Muscle of leg (tissue), 11 donors: ENCODE results near the gene HSDL2. TPM values are rescaled to one million over a fixed set of nuclear protein-coding genes. Genes with fewer than 3 reads are reported as not detected.
A peak's percentile ranks its signal among the peaks of the same experiment; 100 is the strongest.

ENCODE experiments used
- DNase-seq: peaks from one replicate; pipeline ENCODE4 v3.0.0; 2013
- H3K27ac ChIP-seq: one replicate; pipeline ENCODE4 v1.5.1; 2013; ENCODE audit warnings: mild to moderate bottlenecking, low read length, control low read depth
- H3K27me3 ChIP-seq: one replicate; pipeline ENCODE4 v1.6.1; 2013; ENCODE audit warnings: low read length; ENCODE audit not compliant: control insufficient read depth, insufficient read depth
- H3K36me3 ChIP-seq: one replicate; pipeline ENCODE4 v1.6.1; 2013; ENCODE audit warnings: low read length; ENCODE audit not compliant: control insufficient read depth, insufficient read depth
- H3K4me1 ChIP-seq: one replicate; pipeline ENCODE4 v1.6.1; 2013; ENCODE audit warnings: low read length; ENCODE audit not compliant: control insufficient read depth, insufficient read depth
- H3K4me3 ChIP-seq: one replicate; pipeline ENCODE4 v1.5.1; 2013; ENCODE audit warnings: low read length, control low read depth
- H3K9me3 ChIP-seq: replicated peaks from 2 replicates; pipeline ENCODE4 v1.6.1; 2013; ENCODE audit warnings: low read depth, low read length; ENCODE audit not compliant: control insufficient read depth
- WGBS: methylation state at CpG from one replicate; pipeline ENCODE4 v1.1.5; 2013; ENCODE audit warnings: missing lambda C conversion rate; ENCODE audit not compliant: insufficient coverage; 5-methylcytosine and 5-hydroxymethylcytosine counted together
- polyA plus RNA-seq, 8 donors: library from polyadenylated mRNA; unstranded; fragments of 120-200 nt; gene quantifications; one replicate each; pipeline versions ENCODE4 v1.2.1 to v1.2.3, GENCODE V29; 2013; ENCODE audit warnings: inconsistent platforms in 1 of 8, low replicate concordance in 1 of 8; ENCODE audit not compliant: insufficient read length in 8 of 8, insufficient read depth in 1 of 8
- total RNA-seq: library from RNA; stranded (reverse); fragments of 120-200 nt; gene quantifications from one replicate; pipeline ENCODE4 v1.2.4, GENCODE V29; 2013

The HSDL2 gene
- total and polyA plus RNA-seq, 9 donors = 53.3 to 78.1 (median 66.7) TPM

DNA sequence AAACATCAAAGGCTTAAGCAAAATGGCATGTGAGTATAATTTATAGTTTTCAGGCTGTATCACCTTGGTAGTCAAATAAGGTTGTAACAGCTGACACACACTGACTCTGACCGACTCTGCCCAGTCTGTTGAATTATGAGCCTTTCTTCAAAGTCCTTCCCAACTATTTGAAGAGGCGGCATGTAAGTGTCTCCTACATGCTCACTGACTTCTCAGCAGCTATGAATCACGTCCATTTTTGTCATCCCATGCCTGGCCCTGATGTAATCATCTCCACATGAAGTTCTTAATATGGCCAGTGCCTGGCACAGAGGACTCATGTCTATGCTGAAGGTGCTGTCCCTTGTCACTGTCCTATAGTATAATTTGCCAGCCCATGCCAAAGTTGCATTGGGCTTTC lies 41.3 kb upstream of the HSDL2 start:
- no peaks in the 10 kb centered on the region for H3K27me3 ChIP-seq
- no peaks in the 10 kb centered on the region for H3K9me3 ChIP-seq
- no peaks in the 10 kb centered on the region for H3K36me3 ChIP-seq
- H3K4me3 ChIP-seq = no peak overlapping the region
- no peaks in the 10 kb centered on the region for H3K4me1 ChIP-seq
- H3K27ac ChIP-seq = no peak overlapping the region
- DNase-seq = no peak
- 63% methylated on average over 3 of the region's 3 CpGs for WGBS

DNA sequence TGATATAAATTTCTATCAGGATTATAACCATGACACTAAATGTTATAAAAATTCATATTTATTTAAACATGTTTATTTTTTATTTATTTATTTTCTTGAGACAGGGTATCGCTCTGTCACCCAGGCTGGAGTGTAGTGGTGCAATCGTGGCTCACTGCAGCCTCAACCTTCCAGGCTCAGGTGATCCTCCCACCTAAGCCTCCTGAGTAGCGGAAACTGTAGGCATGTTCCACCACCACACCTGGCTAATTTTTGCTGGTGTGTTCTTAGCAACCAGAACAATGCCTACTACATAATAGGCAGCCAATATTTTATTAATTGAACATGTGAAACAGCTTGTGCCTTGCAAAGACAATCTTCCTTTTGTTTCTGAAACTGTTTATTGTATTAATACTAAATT lies 40.0 kb upstream of the HSDL2 start:
- DNase-seq = no peak
- H3K4me1 ChIP-seq = no peaks in the 10 kb centered on the region
- H3K36me3 ChIP-seq = no peaks in the 10 kb centered on the region
- no peak overlapping the region for H3K4me3 ChIP-seq
- no peak overlapping the region for H3K27ac ChIP-seq
- H3K9me3 ChIP-seq = no peaks in the 10 kb centered on the region
- no peaks in the 10 kb centered on the region for H3K27me3 ChIP-seq
- no CpG with 5 or more reads among the region's 3 CpGs for WGBS

DNA sequence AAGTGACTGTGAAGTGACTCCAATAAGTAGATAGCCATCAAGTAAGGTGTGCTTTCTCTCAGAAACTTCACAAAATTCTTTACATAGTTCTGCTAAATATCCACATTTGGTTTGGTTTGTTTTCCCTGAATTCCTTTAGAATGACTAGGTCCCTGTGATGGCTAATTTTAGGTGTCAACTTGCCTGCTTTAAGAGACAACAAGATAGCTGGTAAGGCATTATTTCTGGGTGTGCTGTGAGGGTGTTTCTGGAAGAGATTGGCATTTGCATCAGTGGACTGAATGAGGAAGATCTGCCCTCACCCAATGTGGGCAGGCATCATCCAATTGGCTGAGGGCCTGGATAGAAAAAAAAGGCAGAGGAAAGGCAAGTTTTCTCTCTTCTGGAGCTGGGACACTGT lies 38.2 kb upstream of the HSDL2 start:
- no peak for DNase-seq
- no peak overlapping the region for H3K27ac ChIP-seq

DNA sequence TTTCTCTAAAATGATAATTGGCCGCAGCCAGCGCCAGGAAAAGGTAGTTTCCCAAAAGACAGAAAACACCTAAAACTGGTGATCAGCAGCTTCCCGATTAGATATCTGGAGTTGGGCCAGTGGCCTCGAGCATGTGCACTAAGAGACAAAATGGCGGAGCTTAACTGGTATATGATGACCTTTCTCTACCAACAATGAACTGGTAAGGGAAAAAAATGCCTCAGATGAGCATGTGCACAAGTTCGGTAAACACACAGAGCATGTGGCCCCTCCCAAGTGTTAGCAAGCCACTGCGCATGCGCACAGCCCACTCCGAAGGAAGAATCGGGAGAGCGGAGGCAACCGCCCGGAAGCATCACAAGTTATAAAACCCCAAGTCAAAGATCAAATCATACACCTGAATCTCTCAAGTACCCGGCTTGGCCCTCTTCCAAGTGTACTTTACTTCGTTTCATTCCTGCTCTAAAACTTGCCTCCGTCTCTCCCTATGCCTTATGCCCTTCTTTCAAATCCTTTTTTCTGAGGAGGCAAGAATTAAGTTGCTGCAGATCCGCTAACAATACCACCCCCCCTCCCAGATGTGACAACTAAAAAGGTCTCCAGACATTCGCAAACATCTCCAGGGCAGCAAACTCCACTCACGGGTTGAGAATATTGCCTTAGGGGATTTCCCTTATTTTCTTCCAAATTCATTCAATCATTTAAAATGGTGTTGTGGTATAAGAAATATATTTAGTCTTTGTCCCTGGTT lies 31.5 kb upstream of the HSDL2 start:
- H3K27me3 ChIP-seq = no peaks in the 10 kb centered on the region
- DNase-seq = peak; percentile 87
- WGBS = 33% methylated on average over 15 of the region's 19 CpGs
- peak overlapping the region; percentile 54 for H3K4me3 ChIP-seq
- no peaks in the 10 kb centered on the region for H3K36me3 ChIP-seq
- H3K9me3 ChIP-seq = no peaks in the 10 kb centered on the region
- peak overlapping the region; percentile 20 for H3K27ac ChIP-seq
- H3K4me1 ChIP-seq = peaks cover 2% of the 10 kb centered on the region

More for the DNA sequence above, 38.2 kb upstream of the HSDL2 start:
- Histone ChIP-seq H3K4me1 (no peaks in the 10 kb centered on the region), H3K27me3 (no peaks in the 10 kb centered on the region), H3K36me3 (no peaks in the 10 kb centered on the region), H3K9me3 (no peaks in the 10 kb centered on the region), H3K4me3 (no peak overlapping the region)

DNA sequence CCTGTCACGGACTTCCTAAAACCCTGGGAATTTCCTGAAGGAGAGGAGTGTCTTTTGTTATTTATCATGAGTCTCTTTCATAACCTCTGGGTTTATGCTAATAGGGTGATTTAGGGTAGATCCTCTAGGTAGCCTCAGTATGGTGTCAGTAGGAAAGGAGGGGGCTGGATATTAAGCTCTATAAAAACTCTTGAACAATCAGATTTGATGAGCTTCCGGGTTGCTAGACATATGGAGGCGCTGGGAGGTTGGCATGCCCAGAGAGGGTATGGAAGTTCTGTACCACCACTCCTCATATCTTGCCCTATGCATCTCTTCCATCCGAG lies 30.9 kb upstream of the HSDL2 start:
- no peaks in the 10 kb centered on the region for H3K9me3 ChIP-seq
- no peaks in the 10 kb centered on the region for H3K27me3 ChIP-seq
- no peak overlapping the region for H3K27ac ChIP-seq
- DNase-seq = no peak
- no peak overlapping the region for H3K4me3 ChIP-seq
- H3K36me3 ChIP-seq = no peaks in the 10 kb centered on the region
- no CpG with 5 or more reads among the region's 4 CpGs for WGBS
- H3K4me1 ChIP-seq = peaks cover 2% of the 10 kb centered on the region

DNA sequence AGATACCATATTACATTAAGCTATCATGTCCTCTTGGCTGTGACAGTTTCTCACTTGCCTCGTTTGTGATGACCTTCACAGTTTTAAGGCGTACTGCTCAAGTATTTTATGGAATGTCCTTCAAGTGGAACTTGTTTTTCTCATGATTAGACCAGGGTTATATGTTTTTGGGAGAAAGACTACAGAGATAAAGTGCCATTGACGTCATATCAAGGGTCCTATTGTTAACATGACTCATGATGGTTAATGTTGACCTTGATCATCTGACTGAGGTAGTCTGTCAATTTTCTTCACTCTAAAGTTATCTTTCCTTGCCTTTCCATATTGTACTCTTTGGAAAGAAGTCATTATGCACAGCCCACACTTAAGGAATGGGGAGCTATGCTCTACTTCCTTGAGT lies 28.7 kb upstream of the HSDL2 start:
- H3K27me3 ChIP-seq = no peaks in the 10 kb centered on the region
- no peak overlapping the region for H3K27ac ChIP-seq
- H3K4me3 ChIP-seq = no peak overlapping the region
- WGBS = 100% methylated on average over 1 of the region's 3 CpGs
- H3K9me3 ChIP-seq = no peaks in the 10 kb centered on the region
- no peaks in the 10 kb centered on the region for H3K36me3 ChIP-seq
- no peak for DNase-seq
- peaks cover 2% of the 10 kb centered on the region for H3K4me1 ChIP-seq

GRCh38 chr9:112352209-112352608 lies 27.7 kb upstream of the HSDL2 start:
- DNase-seq = no peak
- peaks cover 2% of the 10 kb centered on the region for H3K4me1 ChIP-seq
- H3K9me3 ChIP-seq = no peaks in the 10 kb centered on the region
- no peaks in the 10 kb centered on the region for H3K36me3 ChIP-seq
- no peak overlapping the region for H3K27ac ChIP-seq
- WGBS = 31% methylated on average over 2 of the region's 3 CpGs
- no peak overlapping the region for H3K4me3 ChIP-seq
- H3K27me3 ChIP-seq = no peaks in the 10 kb centered on the region

DNA sequence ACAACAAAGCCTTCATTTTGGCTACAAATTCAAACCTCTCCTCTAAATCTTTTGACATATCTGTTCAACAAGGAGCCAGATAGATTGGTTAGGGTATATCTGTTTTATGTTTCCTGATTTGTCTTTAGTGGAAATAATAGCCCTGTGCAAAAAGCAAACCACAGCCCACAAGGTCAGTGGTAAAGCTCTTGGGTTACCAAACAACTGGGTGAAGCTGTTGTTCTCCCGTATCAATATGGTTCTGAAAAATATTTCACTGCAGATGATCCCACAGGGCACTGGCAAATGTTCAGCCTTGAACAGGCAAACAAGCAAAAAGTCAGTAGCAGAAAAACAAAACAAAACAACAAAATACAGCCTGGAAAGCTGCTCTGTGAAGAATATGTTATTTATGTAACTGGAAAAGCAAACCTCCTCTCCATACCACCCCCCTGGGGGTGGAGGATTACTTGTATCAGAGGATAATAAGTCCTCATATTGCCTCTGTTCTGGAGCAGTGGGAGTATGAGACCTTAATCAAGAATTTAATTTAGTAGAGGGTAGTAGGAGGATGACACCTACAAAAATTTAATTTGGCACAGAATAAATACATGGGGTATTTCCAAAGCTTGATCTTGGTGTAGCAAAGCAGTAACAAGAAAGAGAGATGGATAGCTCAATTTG lies 25.7 kb upstream of the HSDL2 start:
- Histone ChIP-seq H3K4me1 (no peaks in the 10 kb centered on the region), H3K4me3 (no peak overlapping the region), H3K27me3 (no peaks in the 10 kb centered on the region), H3K36me3 (no peaks in the 10 kb centered on the region), H3K9me3 (no peaks in the 10 kb centered on the region), H3K27ac (no peak overlapping the region)
- no CpG with 5 or more reads among the region's 1 CpG for WGBS
- DNase-seq = no peak

DNA sequence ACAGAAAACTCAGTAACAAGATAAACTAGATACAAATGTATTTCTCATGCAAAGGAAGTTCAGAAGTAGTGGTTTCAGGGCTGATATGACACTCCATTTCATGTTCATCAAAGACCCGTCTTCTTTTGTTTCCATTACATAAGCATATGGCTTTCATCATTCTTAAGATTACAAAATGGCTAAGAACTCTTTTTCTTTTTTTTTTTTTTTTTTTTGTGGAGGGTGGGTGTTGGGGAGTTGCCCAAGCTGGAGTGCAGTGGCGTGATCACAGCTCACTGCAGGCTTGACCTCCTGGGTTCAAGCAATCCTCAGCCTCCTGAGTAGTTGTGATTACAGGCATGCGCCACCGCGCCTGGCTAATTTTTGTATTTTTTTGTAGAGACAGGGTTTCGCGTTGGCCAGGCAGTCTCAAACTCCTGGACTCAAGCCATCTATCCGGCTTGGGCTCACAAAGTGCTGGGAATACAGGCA lies 24.4 kb upstream of the HSDL2 start:
- Histone ChIP-seq H3K36me3 (no peaks in the 10 kb centered on the region), H3K4me1 (no peaks in the 10 kb centered on the region), H3K27me3 (no peaks in the 10 kb centered on the region), H3K4me3 (no peak overlapping the region), H3K9me3 (no peaks in the 10 kb centered on the region), H3K27ac (no peak overlapping the region)
- DNase-seq = no peak
- 74% methylated on average over 7 of the region's 8 CpGs for WGBS

GRCh38 chr9:112360047-112360804 lies 19.7 kb upstream of the HSDL2 start:
- Histone ChIP-seq H3K27me3 (no peaks in the 10 kb centered on the region), H3K4me3 (no peak overlapping the region), H3K36me3 (no peaks in the 10 kb centered on the region), H3K9me3 (no peaks in the 10 kb centered on the region), H3K4me1 (no peaks in the 10 kb centered on the region), H3K27ac (no peak overlapping the region)
- WGBS = no CpG with 5 or more reads among the region's 5 CpGs
- DNase-seq = no peak
